Embryonic facial prominence (tissue), 1 donor: ENCODE data around the gene SYNM.

ENCODE experiments used
- DNase-seq: peaks from one replicate; pipeline ENCODE4 v3.0.0-alpha.2; 2016; ENCODE audit errors: extremely low spot score

SYNM gene

GRCh38 chr15:99122831-99123712 lies 18.2 kb downstream of the SYNM start:
- DNase-seq, result no peak

- peak; percentile 40 for DNase-seq
These were observed 19.0 kb downstream of the SYNM start for GRCh38 chr15:99123713-99124451.

- no peak for DNase-seq
These were observed 19.8 kb downstream of the SYNM start for GRCh38 chr15:99124641-99125040.

- no peak for DNase-seq
These were observed 20.4 kb downstream of the SYNM start for GRCh38 chr15:99125061-99125891.

DNA sequence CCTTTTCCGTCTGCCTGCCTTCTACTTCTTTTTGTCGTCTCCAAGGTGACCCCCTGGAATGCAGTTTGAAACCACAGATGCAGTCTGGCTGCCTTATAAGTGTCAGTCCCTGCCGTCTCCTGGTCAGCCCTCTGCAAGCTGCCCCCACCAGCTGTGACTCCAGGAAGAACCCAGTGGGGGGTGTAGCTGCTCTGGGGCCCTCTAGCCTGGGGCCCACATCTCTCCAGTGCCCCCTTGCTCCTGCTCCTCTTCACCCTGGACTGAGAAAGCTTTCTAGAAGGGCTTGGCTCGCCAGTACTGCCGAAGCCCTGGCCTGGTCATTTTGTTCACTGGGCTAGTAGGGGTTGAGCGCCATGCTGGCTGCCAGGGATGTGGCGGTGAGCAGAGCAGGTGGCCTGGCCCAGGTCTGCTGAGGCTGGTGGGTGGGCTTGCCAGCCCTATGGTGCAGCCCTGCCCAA lies 21.3 kb downstream of the SYNM start:
- DNase-seq, result no peak

DNA sequence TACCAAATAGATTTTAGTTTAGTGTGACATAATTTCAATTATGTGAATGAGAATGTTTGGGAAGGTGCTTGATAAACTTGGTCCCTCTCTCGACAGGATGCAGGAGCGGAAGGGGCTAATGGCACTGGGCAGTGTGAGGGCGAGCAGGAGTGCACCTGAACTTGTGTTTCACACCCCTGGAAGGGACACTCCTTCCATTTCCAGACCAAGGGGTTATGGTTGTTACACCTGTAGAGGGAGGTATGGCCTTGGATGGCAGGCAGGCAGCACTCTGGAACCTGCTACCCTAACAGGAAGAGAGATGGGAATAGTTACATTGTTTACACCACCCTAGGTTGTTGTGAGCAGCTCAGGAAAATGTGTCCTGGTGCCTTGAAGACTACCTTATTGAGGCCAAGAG lies 22.1 kb downstream of the SYNM start:
- no peak for DNase-seq

- DNase-seq, result no peak
These were observed 22.9 kb downstream of the SYNM start for GRCh38 chr15:99127773-99128172.

GRCh38 chr15:99128411-99128810 lies 23.5 kb downstream of the SYNM start:
- DNase-seq, result no peak

GRCh38 chr15:99129644-99130043 lies 24.8 kb downstream of the SYNM start:
- DNase-seq, result no peak

- no peak for DNase-seq
These were observed 25.4 kb downstream of the SYNM start for GRCh38 chr15:99130314-99130713.

DNA sequence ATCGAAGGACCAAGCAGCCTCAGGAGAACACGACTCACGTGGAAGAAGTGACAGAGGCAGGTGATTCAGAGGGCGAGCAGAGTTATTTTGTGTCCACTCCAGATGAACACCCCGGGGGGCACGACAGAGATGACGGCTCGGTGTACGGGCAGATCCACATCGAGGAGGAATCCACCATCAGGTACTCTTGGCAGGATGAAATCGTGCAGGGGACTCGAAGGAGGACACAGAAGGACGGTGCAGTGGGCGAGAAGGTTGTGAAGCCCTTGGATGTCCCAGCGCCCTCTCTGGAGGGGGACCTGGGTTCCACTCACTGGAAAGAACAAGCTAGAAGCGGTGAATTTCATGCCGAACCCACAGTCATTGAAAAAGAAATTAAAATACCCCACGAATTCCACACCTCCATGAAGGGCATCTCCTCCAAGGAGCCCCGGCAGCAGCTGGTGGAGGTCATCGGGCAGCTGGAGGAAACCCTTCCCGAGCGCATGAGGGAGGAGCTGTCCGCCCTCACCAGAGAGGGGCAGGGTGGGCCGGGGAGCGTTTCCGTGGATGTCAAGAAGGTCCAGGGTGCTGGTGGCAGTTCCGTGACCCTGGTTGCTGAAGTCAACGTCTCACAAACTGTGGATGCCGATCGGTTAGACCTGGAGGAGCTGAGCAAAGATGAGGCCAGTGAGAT lies 26.0 kb downstream of the SYNM start:
- DNase-seq, result no peak

- DNase-seq, result no peak
These were observed 26.7 kb downstream of the SYNM start for GRCh38 chr15:99131441-99132023.

GRCh38 chr15:99132122-99132521 lies 27.2 kb downstream of the SYNM start:
- no peak for DNase-seq

DNA sequence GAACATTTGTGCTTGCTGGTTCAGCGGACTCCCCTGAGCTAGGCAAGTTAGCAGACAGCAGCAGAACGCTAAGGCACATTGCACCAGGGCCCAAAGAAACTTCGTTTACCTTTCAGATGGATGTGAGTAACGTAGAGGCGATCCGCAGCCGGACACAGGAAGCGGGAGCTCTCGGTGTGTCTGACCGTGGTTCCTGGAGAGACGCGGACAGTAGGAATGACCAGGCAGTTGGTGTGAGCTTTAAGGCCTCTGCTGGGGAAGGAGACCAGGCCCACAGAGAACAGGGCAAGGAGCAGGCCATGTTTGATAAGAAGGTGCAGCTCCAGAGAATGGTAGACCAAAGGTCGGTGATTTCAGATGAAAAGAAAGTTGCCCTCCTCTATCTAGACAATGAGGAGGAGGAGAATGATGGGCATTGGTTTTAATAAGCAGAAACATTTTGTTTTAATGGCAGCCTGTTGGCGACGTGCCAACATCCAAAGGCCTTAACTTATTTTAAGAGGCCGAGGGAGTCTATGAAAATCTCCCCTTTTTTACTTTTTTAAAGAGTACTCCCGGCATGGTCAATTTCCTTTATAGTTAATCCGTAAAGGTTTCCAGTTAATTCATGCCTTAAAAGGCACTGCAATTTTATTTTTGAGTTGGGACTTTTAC lies 27.9 kb downstream of the SYNM start:
- DNase-seq, result no peak

- no peak for DNase-seq
These were observed 29.5 kb downstream of the SYNM start for GRCh38 chr15:99134317-99134821.

DNA sequence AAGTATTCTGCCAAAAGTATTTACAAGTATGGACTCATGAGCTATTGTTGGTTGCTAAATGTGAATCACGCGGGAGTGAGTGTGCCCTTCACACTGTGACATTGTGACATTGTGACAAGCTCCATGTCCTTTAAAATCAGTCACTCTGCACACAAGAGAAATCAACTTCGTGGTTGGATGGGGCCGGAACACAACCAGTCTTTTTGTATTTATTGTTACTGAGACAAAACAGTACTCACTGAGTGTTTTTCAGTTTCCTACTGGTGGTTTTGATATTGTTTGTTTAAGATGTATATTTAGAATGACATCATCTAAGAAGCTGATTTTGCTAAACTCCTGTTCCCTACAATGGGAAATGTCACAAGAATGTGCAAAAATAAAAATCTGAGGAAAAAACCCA lies 30.3 kb downstream of the SYNM start:
- DNase-seq, result no peak

- no peak for DNase-seq
These were observed 32.2 kb downstream of the SYNM start for GRCh38 chr15:99137111-99137546.

- no peak for DNase-seq
These were observed 33.0 kb downstream of the SYNM start for GRCh38 chr15:99137877-99138276.

- no peak for DNase-seq
These were observed 33.7 kb downstream of the SYNM start for GRCh38 chr15:99138491-99138982.

- DNase-seq, result no peak
These were observed 34.4 kb downstream of the SYNM start for GRCh38 chr15:99139276-99139675.
